ENCODE data around the gene LOXL1. TPM values are rescaled to one million over a fixed set of nuclear protein-coding genes. Genes with fewer than 3 reads are reported as not detected.

LOXL1 gene
- total RNA-seq, 1 experiment from 2014 or later, result 77.4 TPM

DNA sequence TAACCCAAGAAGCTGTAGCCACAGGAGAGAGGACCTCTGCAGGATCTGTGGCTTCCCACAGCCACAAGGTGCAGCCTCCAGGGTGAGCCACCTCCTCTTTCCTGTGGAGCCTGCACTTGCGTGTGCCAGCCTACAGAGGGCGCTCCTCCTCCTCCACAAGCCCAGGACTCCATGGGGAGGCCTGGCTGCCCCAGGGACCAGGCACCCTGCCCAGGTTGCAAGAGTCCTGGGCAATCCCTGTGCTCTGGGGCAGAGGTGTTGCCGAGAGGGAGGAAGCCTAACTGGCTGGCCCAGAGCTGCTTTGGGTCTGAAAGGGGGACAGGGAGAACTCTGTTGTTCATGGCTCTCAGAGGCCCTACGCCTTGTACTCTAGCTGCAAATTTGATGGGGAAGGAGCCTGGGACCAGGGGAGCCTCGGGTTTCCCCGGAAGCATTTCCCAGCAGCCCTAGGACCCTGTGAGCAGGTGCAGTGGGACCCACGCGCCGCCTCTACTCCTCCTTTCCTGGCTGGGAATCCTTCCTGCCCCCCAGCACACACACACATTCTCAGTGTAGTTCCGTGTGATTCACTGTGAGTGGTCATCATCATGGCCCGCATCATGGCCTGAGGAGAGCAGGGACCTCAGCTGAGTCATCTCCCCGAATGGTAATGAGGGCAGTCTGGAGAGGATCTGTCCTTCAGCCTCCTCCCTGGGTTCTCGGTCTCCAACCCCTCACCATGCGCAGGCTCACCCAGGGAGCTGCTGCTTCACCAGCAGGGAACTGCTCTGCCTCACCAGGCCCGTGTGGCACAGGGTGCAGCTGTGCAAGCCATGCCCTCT, 28.6 kb upstream of the LOXL1 start:
- DNase-seq (ENCODE audit: low spot score), result peak; percentile 19
- in situ Hi-C loops (cut with HindIII; ENCODE audit: low sequenced_read_pairs), result no loop called here

DNA sequence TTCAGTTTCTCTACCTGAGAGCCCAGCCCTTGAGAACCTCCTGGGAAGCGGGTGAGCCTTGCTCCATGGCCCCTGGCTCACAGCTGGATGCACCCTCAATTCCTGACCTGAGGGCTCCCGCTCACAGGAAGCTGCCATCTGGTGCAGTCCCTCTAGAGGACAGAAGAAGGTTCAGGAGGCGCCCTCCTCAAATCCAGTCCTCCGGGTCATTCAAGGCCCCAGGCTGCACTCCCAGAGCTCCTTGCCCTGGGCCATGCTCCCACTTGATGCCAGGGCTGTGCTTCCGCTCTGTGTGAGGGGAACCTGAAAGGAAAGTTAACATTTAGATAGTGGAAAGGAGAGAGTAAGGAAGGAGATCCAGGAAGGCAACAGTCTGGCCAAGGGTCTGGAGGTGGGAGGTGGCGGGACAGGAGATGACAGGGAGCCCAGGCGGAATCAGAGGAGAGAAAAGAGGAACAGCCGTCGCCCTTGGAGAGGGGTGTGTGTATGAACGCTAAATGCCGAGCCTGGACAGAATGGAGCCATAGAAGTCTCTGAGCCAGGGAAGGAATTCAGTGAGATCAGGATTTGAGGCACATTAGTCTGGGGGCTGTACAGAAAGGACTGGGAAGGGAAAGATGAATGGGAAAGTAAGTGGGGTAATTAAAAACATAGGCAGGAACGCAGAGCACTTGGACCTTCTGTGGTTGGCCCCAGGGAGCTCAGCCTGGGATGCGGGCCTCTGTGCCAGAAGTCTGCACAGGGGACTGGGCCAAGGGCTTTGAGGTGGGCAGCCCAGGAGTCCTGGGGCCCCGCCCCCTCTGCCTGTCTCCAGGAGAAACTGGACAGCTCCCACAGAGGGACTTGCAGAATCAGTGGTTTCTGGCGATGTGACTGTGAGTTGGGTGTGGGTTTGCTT, 26.8 kb upstream of the LOXL1 start:
- in situ Hi-C loops (cut with HindIII; ENCODE audit: low sequenced_read_pairs), result no loop called here
- DNase-seq (ENCODE audit: low spot score), result no peak

DNA sequence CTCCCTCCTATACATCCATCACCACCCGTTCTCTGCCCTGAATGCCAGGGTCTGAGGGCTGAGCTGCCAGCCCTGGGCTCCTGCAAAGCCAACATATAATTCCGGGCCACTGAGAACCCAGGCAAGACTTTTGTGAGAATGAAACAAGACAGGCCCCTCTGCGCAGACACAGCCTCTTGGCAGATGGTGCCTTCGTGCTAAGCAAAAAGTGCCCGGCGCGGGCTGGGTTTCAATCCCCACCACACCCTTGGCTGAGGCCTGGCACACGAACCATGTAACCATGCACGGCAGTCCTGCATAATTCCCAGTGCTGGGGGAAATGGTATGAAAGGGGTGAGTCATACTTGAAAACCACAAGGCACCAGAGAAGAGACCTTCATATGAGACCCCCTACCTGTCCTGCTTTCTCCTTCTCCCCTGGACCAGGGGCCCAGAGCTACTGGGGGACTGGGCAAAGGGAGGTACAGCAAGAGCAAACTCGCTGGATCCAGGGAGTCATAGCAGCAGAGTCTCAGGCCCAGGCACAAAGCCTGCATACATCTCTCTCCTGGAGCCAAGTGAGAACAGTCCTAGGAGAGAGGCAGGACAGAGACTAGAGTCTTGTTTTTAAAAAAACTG, 26.1 kb upstream of the LOXL1 start:
- in situ Hi-C loops (cut with HindIII; ENCODE audit: low sequenced_read_pairs), result no loop called here
- no peak for DNase-seq (ENCODE audit: low spot score)

DNA sequence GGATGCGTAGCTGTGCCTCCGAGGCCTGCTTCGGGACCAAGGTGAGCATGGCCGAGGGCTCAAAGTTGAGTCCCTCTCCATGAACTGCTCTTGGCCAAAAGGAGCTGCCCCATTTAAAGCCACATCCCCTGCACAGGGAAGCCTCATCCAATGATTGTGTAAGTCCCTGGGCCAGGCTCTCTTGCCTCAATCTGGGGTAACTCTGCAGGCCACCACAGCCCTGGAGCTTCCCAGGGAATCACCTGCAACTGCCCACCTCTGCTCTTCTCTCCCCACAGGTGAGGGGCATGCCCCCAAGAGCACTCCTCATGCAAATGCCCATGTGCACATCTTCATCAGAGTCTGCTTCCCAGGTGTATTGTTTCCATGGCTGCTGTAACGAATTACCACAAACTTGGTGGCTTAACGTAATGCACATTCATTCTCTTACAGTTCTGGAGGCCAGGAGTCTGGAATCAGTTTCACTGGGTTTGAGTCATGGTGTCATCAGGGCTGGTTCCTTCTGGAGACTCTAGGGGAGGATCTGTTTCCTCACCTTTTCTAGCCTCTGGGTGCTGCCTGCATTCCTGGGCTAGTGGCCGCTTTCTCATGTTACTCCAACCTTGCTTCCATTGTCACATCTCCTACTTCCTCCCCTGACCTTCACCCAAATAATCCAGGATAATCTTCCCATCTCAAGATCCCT, 25.0 kb upstream of the LOXL1 start:
- in situ Hi-C loops (cut with HindIII; ENCODE audit: low sequenced_read_pairs), result no loop called here
- DNase-seq (ENCODE audit: low spot score), result no peak

DNA sequence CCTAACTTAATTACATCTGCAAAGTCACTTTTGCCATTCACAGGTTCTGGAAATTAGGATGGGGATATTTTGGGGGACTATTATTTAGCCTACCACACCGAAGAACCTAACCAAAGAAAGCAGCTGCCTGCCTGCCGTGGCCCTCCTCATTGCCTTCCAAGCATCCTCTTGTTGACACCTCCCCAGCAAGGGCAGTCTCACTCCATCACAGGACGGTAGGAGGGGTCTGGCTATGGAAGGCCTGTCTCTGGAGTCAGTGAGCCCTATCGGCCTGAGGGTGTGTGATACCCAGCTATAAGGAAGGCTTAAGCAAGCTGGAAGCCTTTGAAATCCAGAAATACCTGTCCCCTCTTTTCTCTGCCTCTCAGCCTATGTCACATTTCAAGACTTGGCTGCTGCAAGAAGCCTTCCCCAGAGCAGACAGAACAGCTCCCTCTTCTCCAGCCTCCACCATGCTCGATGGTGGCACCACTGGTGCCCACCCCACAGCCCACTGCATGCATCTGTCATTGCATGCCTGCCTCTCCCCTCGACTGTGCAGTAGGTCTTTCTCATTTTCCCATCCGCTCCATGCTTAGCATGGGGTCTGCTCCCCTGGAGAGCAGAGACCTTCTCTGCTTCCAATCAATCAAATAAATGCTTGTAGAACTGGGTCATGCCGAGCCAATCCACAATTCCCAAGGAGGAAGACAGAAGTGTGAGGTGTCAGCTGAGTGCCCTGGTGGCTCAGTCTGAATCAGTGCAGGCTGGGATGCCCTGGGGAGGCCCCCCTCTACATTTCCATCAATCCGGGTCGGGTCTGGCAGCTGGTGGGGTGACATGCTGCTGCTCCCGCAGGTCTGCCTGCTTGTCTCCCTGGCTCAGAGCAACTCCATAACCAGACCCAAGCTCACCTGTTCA, 23.9 kb upstream of the LOXL1 start:
- in situ Hi-C loops (cut with HindIII; ENCODE audit: low sequenced_read_pairs), result no loop called here
- DNase-seq (ENCODE audit: low spot score), result no peak

DNA sequence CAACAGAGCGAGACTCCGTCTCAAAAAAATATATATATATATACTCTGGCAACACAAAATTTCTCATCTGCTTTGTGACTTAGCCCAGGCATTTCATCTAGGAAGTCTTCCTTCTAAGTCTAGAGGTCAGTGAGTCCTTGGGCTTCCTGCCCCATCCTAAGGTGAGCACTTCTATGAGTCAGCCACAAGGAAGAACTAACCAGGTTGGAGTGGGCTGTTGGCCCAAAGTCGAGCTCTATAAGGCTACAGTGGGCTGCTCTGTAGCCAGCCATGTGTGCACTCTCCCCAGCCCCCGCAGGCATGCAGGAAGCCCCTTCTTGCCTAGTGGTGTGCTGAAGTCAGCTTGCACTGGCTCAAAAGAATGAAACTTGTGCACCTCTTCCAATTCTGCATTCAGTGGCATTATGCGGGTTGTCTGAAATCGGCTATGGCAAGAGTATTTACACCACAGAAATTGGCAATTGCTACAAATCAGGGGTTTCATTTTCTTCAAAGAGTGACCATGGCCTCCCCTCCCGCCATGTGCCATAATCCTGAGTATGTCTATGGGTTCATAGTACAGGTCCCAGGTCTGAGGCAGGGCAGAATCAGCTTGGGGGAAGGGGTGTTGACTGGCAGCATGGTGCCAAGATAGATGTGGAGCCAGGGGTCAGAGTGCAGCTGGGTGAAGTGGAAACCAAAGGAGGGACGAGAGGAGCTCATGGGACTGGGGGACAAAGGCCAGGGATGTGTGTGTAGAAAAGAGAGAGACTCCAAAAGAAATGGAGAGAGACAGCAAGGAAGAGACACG, 22.0 kb upstream of the LOXL1 start:
- in situ Hi-C loops (cut with HindIII; ENCODE audit: low sequenced_read_pairs), result no loop called here

DNA sequence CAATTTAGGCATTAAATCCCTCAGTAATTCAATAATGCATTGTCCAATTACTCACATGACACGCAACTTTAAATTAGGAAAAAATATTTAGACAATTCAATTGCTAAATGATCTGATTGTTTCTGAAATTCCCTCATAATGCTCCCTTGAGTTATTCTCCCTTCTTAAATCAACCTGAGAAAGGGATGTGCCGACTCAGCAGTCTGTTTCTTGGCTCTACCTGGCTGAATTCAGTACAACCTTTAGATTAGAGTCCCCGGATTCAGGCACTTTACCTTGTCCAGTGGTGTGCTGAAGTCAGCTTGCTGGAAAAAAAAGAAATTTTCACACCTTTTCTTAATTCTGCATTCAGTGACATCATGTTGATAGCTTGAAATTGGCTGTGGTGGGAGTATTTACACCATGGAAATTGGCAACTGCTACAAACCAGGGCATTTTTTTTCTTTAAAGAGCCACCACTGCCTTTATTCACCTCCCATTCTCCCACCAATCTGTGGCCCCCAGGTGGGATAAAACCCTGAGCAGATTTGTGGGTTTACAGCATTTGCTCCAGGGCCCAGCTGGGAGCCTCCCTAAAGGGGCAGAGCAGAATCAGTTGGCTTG, 20.9 kb upstream of the LOXL1 start:
- in situ Hi-C loops (cut with HindIII; ENCODE audit: low sequenced_read_pairs), result no loop called here
- DNase-seq (ENCODE audit: low spot score), result no peak

More for the DNA sequence above, 22.0 kb upstream of the LOXL1 start:
- no peak for DNase-seq (ENCODE audit: low spot score)

DNA sequence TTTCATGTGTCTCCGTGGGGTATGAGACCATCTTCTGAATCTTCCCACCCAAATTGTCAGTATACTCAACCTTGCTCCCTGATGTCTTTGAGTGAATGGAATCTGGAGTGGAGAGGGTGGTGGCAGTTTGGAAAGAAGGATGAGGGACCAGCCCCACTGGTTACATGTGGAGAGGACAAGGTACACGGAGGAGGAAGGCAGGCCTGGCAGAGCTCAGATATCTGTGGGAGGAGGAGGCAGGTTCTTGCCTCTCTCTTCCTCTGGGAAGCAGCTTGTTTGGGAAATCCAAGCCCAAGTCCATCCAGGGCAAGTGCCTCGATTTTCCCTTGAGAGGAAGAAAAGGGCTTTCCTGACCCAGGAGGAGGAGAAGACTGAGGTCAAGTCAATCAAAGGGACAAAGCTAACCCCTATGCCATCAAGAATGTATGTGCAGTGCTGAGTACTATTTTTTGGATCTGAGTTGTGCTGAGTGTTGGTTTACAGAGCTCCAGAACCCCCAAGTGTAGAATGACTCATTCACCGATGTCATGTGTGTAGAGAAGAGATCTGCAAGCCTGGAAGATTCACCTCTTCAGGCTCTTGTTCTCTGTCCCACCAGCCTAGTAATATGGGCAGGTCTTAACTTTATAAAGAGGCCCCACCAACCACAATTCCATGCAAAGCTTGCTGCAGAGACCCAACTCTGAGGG, 19.8 kb upstream of the LOXL1 start:
- no peak for DNase-seq (ENCODE audit: low spot score)
- in situ Hi-C loops (cut with HindIII; ENCODE audit: low sequenced_read_pairs), result no loop called here

DNA sequence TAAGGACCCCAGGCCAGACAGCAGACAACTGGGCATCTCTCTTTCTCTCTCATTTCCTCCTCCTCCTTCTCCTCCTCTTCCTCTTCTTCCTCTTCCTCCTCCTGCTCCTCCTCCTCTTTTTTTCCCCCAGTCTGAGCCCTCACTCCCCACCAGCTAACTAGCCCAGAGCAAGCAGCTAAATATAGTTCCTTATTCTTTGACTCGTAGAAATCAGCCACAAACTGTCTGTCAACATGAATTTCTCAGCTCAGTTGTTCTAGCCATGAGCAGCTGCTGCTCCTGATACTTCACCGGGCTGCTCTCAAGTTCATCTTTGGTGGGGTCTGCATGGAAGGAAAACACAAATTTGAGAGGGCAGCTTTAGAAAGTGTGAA, 19.2 kb upstream of the LOXL1 start:
- in situ Hi-C loops (cut with HindIII; ENCODE audit: low sequenced_read_pairs), result no loop called here
- DNase-seq (ENCODE audit: low spot score), result no peak

DNA sequence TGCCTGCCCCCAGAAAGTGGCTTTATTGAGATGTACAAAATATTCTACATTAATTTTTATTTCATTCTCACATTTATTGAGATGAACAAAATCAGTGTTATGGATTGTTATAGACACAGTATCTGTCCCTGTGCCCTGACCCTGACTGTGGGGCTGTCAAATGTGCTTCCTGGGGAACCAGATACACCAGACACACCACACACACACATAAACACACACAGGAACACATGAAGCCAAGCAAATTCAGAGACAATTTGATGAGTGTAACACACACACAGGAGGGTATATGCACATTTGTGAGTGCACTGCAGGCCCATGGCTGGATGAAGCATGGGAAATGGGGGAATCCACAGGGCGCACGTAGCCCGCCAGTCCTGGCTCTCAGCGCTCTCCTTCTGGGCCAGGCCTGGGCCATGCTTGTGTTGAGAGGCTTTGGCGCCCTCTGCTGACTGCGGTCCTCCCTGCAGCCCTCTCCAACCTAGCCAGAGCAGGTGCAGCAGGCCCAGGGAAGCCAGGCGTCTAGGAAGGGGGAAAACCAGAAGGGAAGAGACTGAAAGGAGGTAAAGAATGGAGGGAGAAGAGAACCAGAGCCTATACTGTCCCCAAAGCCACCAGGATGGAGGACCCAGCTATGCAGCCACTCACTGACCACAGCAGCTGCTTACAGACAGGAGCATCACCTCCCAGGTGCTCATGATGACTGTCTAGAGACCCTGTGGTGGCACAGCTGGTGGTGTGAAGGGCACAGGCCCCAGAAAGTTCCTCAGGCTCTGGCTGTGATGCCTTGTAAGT, 18.0 kb upstream of the LOXL1 start:
- peak; percentile 84 for DNase-seq (ENCODE audit: low spot score)
- in situ Hi-C loops (cut with HindIII; ENCODE audit: low sequenced_read_pairs), result no loop called here

DNA sequence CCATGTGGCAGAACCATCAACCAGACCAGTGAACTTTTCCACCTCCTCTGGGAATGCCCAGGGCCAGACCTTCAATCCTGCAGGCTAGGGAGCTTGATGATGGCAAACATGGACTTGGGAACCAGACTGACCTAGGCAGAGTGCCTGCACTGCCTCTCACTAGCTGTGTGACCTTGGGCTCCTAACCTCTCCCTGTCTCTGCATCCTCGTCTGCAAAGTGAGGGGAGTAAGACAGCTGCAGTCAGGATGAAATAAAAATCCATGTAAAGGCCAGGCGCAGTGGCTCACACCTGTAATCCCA, 17.5 kb upstream of the LOXL1 start:
- in situ Hi-C loops (cut with HindIII; ENCODE audit: low sequenced_read_pairs), result no loop called here
- no peak for DNase-seq (ENCODE audit: low spot score)

DNA sequence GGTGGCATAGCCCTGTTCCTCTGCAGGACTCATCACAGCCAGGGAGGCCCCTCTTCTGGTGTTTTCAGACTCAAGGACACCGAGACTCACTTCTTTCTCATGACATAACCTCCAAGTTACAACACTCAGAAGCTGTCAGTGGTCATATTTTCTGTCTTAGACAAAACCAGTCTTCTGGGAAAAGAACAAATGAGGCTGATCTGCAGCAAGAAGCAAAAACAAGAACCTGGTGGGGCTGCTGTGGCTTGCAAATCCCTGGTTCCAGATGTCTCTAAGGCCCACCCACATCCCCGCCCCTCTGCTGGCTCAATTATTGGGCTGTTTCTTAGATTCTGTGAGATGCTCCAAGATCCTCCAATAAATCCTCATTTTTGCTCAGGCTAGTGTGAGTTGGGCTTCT, 16.6 kb upstream of the LOXL1 start:
- no peak for DNase-seq (ENCODE audit: low spot score)
- in situ Hi-C loops (cut with HindIII; ENCODE audit: low sequenced_read_pairs), result no loop called here

DNA sequence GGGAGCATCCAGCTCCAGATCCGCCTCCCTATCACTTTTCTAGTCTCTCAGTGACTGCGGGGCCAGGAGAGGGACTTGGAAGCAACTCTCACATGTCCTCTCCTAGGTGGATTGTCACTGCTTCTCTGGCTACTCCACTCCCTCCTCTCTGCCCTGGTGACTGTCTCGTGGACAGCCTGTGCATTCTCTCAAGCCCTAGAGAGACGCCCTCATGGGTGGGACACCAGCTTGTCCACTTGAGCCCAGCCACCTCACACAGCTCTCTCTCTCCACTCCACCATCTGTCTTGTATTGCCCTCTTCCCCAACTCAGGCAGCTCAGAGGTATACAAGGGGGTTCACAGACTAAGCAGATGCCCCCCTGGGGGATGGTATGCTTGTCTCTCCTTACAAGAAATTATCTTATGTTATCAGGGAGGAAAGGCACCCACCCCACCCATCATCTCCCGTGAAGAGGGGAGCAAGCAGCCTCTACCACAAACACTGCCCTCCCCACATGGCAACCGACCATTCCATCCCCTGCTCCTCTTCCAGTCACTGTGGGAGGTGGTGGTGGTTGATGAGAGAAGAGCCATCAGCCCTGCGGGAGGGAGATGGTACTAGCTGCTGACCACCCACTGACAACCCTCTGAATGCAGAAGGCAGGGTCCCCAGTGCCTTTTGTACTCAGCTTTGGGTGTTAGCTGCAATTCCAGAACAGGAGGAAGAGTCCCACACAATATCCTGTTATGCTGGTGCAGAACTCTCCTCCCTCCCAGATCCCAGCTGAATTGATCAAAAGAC, 15.5 kb upstream of the LOXL1 start:
- no peak for DNase-seq (ENCODE audit: low spot score)
- in situ Hi-C loops (cut with HindIII; ENCODE audit: low sequenced_read_pairs), result no loop called here

DNA sequence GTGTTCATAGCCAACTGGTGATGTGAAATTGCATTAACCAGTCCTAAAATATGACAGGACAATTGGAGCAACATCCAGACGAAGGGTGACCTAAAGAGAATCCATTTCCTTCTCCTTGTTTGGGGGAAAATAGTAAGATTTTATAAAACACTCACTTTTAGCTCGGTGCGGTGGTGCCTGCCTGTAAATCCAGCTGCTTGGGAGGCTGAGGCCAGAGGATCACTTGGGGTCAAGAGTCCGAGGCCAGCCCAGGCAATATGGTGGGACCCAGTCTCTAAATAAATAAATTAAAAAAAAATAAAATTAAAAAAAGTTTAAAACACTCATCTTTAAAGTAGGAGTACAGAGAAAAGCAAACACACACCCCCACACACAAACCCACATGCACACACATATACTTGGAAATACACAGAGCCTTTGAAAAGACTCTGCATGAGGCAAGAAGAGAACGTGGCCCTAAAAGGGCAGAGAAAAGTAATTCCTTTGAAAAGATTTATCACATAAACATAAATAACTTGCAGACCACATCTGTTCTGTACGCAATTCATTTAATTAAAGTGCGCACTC, 14.1 kb upstream of the LOXL1 start:
- DNase-seq (ENCODE audit: low spot score), result no peak
- in situ Hi-C loops (cut with HindIII; ENCODE audit: low sequenced_read_pairs), result no loop called here

DNA sequence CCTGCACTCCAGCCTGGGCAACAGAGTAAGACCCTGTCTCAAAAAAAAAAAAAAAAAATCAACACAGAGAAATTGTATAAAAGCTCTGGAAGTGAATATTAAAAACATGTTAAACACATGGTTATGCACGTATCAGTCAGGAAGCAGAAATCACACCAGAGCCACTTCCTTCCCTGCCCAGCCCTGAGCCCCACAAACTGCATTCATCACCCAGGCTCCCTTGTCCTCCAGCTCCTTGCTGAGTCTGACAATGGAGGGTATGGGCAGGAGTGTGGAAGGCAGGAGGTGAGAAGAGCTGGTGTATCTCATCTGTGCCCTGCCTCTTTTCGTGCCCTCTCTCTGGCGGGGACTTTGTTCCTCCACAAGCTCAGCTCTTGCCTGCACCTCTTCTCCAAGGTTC, 12.1 kb upstream of the LOXL1 start:
- in situ Hi-C loops (cut with HindIII; ENCODE audit: low sequenced_read_pairs), result no loop called here
- DNase-seq (ENCODE audit: low spot score), result no peak
